DMS53 (cell line): ENCODE measurements around the gene PRCC.

Source experiments
- DNase-seq: peaks from one replicate; lab custom pipeline; 2025; lab: John Stamatoyannopoulos, UW

PRCC gene, protein sequence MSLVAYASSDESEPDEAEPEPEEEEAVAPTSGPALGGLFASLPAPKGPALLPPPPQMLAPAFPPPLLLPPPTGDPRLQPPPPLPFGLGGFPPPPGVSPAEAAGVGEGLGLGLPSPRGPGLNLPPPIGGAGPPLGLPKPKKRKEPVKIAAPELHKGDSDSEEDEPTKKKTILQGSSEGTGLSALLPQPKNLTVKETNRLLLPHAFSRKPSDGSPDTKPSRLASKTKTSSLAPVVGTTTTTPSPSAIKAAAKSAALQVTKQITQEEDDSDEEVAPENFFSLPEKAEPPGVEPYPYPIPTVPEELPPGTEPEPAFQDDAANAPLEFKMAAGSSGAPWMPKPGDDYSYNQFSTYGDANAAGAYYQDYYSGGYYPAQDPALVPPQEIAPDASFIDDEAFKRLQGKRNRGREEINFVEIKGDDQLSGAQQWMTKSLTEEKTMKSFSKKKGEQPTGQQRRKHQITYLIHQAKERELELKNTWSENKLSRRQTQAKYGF

GRCh38 chr1:156767101-156767878, at the start of gene PRCC:
Gene PRCC (plus strand): TSS chr1:156767535. CDS start chr1:156767772, 237 bp downstream.
- DNase-seq = peak; percentile 100

DNA sequence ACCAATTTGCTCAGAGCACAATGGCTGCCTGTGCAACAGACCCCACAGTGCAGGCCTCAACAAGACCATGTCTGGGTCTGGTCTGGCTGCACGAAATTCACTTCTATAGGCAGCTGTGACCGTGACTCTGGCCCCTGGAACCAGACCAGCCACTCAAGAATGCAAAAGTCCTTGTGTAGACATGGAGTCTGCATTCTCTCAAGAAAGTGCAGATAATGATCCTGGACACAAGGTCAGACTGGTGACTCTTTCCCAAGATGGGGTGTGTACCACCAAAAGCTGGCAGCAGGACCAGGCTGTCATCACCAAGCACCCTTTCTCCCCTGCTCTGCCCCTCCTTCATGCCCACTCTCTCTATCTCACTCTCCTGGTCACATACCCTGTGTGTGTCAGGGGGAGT, 46.2 kb upstream of the PRCC start:
- no peak for DNase-seq

DNA sequence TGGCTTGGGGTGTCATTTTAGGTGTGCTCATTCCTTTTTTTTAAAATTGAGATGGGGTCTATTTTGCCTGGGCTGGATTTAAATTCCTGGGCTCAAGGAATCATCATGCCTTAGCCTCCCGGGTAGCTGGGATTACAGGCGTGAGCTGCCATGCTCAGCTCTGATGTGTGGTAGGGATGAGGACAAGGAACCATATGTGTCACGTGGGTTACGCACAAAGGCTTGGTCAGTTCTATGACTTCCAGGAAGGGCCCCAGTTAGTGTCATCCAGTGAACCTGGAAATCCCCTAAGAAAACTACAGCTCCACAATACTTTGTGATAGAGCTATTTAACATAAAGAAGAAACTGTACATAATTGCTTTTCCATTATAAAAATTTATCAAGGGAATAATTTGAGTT, 45.8 kb upstream of the PRCC start:
- DNase-seq = no peak

GRCh38 chr1:156725683-156726280, 41.6 kb upstream of the PRCC start:
- peak; percentile 95 for DNase-seq

DNA sequence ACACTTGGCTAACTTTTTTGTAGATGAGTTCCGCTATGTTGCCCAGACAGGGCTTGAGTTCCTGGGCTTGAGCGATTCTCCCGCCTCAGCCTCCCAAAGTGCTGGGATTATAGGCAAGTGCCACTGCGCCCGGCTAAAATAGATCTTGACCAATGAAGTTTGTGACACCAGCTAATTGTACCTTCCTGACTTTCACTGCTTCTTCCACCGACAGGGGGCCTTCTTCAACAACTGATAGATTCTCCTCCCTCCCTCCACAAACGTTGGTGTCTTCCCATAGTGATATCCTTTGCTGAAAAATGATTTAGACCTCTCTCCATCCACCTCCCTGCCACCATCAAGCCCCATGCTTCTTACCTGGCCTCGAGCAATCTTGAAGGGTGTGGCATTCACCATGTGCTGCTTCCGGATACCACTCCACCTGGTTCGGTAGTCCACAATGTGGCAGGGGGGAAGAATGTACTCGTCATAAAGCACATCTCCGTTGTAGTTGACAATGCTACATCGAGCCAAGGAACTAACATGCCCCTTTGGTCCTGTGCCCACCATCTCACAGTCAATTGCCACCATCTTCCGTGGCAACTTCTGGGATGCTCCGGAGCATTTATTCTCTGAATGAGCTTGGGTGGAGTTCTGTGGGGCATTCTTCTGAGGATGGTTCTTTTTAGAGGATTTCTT, 40.6 kb upstream of the PRCC start:
- DNase-seq = peak; percentile 84

DNA sequence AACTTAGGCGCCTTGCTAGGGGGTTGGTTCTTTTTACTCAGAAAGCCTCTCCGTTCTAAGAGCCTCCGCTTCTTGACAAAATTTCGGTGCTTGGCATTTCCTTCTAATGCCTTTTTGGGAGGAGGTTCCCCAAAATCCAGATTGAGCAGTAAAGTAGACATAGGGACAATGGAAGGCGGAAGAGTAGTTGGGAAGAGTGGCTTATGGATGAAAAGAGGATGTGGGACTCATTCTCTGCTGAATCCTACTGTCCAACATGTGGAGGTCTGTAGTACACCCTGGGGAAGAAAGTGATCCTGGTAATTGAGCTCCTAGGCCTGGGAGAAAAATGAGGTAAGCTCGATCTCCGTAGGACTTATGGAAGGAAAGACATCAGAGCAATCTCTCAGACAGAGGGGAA, 39.8 kb upstream of the PRCC start:
- no peak for DNase-seq

DNA sequence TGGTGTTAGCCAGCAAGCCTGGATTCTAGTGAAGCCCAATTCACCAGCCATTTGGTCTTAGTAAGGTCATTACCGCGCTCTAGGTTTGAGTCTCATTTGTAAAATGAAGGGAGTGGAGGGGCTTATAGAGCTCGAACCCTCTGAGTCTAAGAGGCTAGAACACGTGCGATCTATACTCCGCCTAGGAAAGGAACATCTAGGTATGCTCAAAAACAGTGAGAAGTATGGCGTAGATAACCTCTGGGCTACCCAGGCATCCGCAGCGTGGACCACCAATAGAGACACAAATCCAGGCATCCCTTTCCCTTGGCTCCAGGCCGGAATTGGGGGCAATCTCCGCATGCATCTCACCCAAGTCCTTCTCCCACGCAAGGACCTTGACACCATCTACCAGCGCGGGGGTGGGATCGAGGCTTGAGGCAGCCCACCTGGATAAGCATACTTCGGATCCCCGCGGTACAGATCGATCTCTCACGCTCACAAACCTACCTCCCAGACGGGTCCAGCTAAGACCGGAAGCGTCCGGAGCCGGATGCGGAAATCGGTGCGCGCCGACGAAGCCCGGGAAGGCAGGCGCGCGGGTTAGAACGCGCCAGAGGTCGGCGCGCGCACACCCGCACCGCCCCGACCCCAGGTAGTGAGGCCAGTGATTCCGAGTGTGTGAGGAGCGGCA, 39.3 kb upstream of the PRCC start, which contains the start of gene METTL25B:
METTL25B (plus strand) TSS at position 544 of the 673 bp plus-strand sequence. CDS start 636 bp downstream, outside the sequence.
- peak; percentile 95 for DNase-seq

- peak; percentile 99 for DNase-seq
Measured at GRCh38 chr1:156728599-156729462, 38.5 kb upstream of the PRCC start, which contains the start of gene ISG20L2. Gene ISG20L2 (minus strand): TSS chr1:156728766. CDS start chr1:156727652, 1,114 bp downstream.

DNA sequence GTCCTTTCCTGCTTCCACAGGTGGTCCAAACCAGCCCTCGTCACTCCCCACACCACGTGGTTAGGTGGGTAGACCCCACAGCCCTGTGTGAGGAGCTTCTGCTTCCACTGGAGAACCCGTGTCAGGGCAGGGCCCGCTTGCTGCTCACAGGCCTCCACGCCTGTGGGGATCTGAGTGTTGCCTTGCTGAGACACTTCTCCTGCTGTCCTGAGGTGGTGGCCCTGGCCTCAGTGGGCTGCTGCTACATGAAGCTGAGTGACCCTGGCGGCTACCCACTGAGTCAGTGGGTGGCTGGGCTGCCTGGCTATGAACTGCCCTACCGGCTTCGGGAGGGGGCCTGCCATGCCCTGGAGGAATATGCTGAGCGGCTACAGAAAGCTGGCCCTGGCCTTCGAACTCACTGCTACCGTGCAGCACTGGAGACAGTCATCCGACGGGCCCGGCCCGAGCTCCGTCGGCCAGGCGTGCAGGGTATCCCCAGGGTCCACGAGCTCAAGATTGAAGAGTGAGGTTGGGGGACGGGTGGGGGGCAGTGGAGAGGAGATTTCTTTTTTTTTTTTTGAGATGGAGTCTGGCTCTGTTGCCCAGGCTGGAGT, 33.2 kb upstream of the PRCC start:
- DNase-seq = no peak

DNA sequence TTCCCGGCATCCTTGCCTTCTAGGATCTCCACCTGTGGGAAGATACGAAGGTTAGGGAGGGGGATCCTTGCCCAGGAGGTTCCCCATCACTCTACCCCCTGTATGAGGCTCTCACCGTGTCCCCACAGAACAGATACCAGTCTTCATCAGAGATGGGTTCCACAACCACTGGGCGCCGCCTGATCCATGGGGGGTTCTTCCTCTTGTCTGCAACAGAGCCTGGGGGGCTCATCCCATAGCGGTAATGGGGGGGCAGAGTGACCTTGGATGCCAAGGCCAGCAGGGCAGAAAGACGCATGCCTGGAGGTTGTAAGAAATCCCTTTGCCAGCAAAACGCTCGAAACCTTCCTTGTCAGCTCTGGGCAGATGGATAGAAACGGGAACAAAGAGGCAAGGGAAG, 28.9 kb upstream of the PRCC start:
- DNase-seq = no peak

DNA sequence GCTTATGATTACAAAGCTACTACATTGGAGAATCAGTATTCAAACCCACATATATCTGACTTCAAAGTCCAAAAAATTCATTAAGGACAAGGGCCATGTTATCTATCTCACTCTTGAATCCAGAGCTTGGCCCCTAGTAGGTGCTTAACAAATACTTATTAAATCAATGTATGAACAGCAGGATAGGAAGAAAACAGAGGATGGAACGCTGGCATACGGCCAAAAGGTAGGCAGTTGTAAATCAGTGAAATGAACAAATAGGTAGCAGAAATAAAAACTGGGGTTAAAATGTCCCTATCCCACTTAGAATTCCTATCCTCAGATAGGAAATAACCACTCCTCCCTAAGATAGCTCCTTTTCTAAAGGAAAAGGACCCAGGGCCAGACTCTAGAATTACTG, 28.4 kb upstream of the PRCC start:
- DNase-seq = no peak

DNA sequence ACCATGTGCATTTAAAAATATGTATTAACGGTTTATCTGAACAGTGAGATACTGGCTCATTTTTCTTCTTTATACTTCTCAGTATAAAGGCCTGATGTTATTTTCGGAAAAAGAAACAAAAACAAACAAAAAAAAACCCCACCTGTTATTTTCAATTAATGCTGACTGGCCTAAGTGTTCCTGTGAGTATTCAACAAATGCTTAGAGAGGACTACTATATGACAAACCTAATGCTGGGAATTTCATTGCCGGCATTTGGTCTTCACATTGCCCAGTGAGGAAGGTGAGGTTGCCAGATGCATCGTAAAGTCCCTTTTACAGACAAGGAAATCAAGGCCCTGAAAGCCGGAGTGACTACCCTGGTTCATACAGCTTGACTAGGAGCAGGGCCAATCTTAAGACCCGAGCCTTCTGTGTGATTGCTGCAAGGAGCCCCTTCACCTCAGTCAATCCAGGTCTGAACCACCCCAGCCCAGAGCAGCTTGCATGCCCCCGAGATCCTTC, 27.0 kb upstream of the PRCC start:
- DNase-seq = peak; percentile 75

DNA sequence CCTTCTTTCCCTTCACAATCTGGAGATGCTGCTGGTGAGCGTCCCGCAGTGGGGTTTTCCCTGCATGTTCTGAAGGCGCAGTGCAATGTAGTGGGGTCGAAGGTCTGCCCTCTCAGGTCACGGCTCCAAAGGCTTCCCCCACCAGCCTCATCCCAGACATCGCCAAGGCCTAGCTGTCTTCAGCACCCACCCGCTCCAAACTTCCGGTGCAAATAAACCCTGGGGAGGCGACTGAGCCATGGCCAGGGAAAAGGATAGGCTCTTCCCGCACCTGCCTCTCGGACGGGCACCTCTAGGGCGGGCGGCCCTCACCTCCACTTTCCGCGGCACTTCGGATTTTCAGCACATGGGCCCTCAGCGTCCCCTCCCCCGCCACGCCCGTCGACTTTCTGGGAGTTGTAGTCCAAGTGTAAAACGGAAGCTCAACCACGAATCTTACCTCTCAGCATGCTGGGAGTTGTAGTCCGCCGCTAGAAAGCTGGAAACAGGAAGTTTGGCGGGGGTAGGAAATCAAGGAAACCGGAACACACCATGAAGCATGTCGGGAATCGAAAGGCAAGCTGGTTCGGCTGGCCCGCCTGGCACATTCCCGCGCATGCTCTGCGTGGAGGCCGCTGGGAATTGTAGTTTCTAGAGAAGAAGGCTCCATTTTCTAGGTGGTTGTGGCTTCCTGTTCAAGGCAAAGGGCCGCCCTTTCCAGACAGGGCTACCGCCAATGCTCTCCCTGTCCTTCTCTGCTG, 26.4 kb upstream of the PRCC start, which contains the start of gene MRPL24:
MRPL24 (minus strand) TSS at position 348 of the 740 bp plus-strand sequence. CDS start 2,384 bp downstream, outside the sequence.
- peak; percentile 100 for DNase-seq

DNA sequence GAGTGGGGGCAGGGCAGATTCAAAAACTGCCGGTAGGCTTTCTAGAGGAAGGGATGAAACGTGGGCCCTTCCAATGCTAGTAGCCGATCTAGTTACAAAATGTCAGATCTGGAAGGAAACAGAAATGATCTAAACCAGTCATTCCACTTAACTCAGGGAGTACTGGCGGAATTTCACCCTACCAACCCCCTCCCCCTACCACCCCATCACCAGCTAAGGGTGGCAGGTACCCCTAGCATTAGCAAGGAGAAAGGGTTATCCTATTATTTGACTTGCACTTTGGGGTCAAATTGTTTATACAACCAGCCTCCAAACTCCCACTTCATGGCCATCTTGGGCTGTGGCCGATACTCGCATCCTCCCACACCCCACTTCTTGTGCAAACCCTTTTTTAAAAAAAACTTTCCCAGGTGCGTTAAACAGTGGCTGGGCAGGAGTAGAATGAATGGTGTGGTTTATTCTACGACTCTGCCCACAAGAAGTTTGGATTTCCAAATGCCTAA, 25.8 kb upstream of the PRCC start:
- DNase-seq = no peak

DNA sequence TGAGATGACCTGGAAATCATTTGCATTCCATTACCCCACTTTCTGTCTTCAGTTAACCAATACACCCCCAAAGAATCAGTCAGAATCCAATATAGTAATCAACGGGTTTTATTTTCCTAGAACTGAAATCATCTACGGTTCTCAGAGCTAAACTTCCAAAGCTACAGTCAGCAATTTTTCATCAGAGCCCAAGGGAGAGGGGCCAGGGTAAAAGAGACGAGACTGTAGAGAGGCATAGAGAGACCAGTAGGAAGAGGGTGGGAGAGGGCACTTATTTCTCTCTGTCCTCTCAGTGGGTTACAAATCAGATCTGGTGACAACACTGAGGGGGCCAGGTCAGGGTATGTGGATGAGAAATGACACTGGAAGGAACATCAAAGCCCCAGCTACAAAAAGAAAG, 25.3 kb upstream of the PRCC start:
- DNase-seq = no peak

DNA sequence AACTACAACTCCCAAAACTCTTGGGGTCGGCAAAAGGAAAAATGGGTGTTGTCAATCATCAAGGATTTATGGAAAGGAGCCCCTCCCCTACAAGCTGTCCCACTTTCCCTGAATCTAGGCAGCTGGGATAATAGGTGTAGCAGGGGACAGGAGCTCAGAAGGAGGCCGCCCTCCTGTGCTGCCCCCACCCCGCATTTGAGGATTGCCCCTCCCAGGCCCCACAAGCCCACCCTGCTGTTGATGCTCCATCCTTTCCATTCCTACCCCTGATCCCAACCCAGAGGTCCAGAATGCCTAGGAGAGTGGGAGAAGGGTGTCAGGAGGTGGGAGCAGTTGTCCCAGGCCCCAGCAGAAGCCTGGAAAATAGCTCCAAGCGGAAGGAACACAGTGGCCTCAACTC, 24.5 kb upstream of the PRCC start:
- DNase-seq = no peak

DNA sequence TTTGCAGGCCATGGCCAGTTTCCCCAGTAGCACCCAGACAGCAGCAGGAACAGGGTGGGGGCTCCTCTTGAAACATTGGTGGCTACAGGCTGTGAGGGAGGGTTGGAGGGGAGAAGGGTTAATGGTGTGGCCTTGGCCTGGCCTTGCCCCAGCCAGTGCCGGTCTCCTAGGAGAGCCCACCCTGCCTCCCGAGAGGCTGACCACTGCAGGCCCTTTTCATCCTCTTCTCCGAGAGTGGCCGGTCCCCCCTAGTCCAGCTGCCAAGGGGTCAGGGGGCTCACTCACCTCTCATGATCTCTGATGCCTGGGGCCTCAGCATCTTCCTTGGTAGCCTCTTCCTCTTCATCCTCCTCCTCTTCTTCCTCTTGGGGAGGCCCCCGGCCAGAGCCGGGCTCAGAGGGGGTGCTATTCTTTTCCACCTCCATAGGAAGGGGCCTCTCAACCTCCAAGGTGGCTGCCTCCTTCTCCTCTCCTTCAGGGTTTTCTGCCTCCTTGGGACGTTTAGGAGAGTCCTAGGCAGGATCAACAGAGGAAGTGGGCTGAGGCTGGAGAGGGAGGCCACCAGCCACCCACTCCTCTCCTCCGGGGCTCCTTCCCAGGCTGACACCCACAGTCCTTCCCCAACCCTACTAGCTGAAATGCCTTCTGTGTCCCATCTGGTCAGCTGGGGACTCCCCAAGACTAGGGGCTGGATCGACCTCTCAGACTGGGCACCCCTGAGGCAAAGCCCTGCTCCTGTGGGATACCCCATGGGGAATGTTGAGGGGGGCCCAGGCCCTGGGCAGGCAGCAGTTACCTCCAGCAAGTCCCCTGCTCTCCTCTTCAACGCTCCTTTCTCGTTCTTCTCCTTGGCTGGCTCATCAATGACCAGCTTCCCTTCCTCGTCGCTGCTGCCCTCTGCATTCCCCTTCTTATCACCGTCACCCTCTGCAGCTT, 23.7 kb upstream of the PRCC start:
- DNase-seq = no peak
